OCI-LY7 (cell line): ENCODE measurements around the gene FAM13B.

ENCODE experiments used
- CTCF ChIP-seq: fragments of 200-600 bp; sonication (generic); conservative IDR thresholded peaks from 2 replicates; pipeline ENCODE4 v1.5.1; 2014; ENCODE audit warnings: mild to moderate bottlenecking, antibody characterized with exemption, low read length, moderate library complexity, mixed read lengths
- EZH2phosphoT487 ChIP-seq: fragments of 200-600 bp; sonication (generic); IDR thresholded peaks from 2 replicates; pipeline ENCODE4 v1.6.1; 2018; ENCODE audit warnings: low read depth, borderline replicate concordance, mild to moderate bottlenecking, mixed run types, antibody characterized with exemption, low read length, moderate library complexity, mixed read lengths

- no peak for TF ChIP-seq CTCF
- no peak for TF ChIP-seq EZH2phosphoT487
These were observed 43.5 kb downstream of the FAM13B start for GRCh38 chr5:137989419-137989818.
